ENCODE results near the gene CYB561D2. TPM values are rescaled to one million over a fixed set of nuclear protein-coding genes. Genes with fewer than 3 reads are reported as not detected.

CYB561D2 gene
- total and polyA plus RNA-seq, 2 of the 13 experiments (the other 11 are each of a cell fraction or from before 2014, with no cell fraction given), result 11.1 to 17.2 TPM

DNA sequence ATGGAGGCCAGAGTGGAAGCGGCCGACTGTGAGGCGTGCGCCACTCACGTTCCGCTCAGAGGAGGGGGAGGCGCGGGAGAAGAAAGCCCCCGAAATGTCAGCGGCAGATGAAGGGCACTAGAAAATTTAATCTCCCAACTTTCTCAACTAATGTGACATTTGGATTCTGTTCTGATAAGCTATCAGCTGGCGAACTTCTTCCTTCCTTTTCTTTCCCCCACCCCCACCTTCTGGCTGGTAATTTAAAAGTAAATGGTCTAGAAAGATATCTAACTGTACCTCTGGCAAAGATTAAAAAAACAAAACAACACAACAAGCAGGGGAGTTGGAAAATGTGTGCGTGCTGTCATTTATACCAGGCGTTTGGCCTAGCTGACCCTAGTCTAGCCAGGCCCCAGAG lies 35.1 kb downstream of the CYB561D2 start (continued):
- TF ChIP-seq, protein P1, sequence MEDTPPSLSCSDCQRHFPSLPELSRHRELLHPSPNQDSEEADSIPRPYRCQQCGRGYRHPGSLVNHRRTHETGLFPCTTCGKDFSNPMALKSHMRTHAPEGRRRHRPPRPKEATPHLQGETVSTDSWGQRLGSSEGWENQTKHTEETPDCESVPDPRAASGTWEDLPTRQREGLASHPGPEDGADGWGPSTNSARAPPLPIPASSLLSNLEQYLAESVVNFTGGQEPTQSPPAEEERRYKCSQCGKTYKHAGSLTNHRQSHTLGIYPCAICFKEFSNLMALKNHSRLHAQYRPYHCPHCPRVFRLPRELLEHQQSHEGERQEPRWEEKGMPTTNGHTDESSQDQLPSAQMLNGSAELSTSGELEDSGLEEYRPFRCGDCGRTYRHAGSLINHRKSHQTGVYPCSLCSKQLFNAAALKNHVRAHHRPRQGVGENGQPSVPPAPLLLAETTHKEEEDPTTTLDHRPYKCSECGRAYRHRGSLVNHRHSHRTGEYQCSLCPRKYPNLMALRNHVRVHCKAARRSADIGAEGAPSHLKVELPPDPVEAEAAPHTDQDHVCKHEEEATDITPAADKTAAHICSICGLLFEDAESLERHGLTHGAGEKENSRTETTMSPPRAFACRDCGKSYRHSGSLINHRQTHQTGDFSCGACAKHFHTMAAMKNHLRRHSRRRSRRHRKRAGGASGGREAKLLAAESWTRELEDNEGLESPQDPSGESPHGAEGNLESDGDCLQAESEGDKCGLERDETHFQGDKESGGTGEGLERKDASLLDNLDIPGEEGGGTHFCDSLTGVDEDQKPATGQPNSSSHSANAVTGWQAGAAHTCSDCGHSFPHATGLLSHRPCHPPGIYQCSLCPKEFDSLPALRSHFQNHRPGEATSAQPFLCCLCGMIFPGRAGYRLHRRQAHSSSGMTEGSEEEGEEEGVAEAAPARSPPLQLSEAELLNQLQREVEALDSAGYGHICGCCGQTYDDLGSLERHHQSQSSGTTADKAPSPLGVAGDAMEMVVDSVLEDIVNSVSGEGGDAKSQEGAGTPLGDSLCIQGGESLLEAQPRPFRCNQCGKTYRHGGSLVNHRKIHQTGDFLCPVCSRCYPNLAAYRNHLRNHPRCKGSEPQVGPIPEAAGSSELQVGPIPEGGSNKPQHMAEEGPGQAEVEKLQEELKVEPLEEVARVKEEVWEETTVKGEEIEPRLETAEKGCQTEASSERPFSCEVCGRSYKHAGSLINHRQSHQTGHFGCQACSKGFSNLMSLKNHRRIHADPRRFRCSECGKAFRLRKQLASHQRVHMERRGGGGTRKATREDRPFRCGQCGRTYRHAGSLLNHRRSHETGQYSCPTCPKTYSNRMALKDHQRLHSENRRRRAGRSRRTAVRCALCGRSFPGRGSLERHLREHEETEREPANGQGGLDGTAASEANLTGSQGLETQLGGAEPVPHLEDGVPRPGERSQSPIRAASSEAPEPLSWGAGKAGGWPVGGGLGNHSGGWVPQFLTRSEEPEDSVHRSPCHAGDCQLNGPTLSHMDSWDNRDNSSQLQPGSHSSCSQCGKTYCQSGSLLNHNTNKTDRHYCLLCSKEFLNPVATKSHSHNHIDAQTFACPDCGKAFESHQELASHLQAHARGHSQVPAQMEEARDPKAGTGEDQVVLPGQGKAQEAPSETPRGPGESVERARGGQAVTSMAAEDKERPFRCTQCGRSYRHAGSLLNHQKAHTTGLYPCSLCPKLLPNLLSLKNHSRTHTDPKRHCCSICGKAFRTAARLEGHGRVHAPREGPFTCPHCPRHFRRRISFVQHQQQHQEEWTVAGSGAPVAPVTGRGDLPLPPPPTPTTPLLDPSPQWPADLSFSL (CRISPR knock-in tag; IDR thresholded peaks at IDR 0.05), result no peak
- TF ChIP-seq HNRNPUL1 (IDR thresholded peaks at IDR 0.05; ENCODE audit: low read depth, low read length) (no peak), ZNF740 (CRISPR knock-in tag; IDR thresholded peaks at IDR 0.05) (no peak), ZSCAN20 (CRISPR knock-in tag; IDR thresholded peaks at IDR 0.05; ENCODE audit: borderline replicate concordance) (no peak), EED (CRISPR knock-in tag; IDR thresholded peaks at IDR 0.05) (no peak), ZNF629 (CRISPR knock-in tag; conservative IDR thresholded peaks at IDR 0.05) (no peak), TCF7L2 (IDR thresholded peaks at IDR 0.05; ENCODE audit: low read depth, low read length) (no peak), PRMT3 (CRISPR knock-in tag; IDR thresholded peaks at IDR 0.05; ENCODE audit: borderline replicate concordance, low read depth) (no peak), FOXK1 (CRISPR knock-in tag; IDR thresholded peaks at IDR 0.05; ENCODE audit: borderline replicate concordance, low read depth) (no peak), PPARG (CRISPR knock-in tag; conservative IDR thresholded peaks at IDR 0.05) (no peak), HDAC2 (CRISPR knock-in tag; IDR thresholded peaks at IDR 0.05) (no peak), CTCF (CRISPR knock-in tag; IDR thresholded peaks at IDR 0.05) (no peak)
- TF ChIP-seq, protein P2, sequence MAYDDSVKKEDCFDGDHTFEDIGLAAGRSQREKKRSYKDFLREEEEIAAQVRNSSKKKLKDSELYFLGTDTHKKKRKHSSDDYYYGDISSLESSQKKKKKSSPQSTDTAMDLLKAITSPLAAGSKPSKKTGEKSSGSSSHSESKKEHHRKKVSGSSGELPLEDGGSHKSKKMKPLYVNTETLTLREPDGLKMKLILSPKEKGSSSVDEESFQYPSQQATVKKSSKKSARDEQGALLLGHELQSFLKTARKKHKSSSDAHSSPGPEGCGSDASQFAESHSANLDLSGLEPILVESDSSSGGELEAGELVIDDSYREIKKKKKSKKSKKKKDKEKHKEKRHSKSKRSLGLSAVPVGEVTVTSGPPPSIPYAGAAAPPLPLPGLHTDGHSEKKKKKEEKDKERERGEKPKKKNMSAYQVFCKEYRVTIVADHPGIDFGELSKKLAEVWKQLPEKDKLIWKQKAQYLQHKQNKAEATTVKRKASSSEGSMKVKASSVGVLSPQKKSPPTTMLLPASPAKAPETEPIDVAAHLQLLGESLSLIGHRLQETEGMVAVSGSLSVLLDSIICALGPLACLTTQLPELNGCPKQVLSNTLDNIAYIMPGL (CRISPR knock-in tag; IDR thresholded peaks at IDR 0.05; ENCODE audit: borderline replicate concordance in 1 of 2, low read depth in 1 of 2), result no peak
